Motor neuron (in vitro differentiated cells): ENCODE measurements around the gene APCDD1. TPM values are rescaled to one million over a fixed set of nuclear protein-coding genes. Genes with fewer than 3 reads are reported as not detected.

Experiments used
- ATAC-seq, 8 experiments: fragments of 200-7000 bp; cut with Tn5 transposase; replicated peaks in 6 of 8; 2 replicates each; pipeline ENCODE4 v1.8.0; 2021; ENCODE audit warnings: mild to moderate bottlenecking in 8 of 8, moderate library complexity in 8 of 8
- H3K27ac ChIP-seq, 2 donors: fragments of 250-450 bp; sonication (Bioruptor Pico); 2 replicates each; pipeline ENCODE4 v1.9.0; 2021; ENCODE audit warnings: antibody characterized with exemption in 2 of 2, mild to moderate bottlenecking in 2 of 2, moderate library complexity in 1 of 2
- H3K4me1 ChIP-seq, 2 donors: fragments of 250-450 bp; sonication (Bioruptor Pico); replicated peaks in 1 of 2; 2 replicates each; pipeline ENCODE4 v1.6.1; 2021; ENCODE audit warnings: antibody characterized with exemption in 2 of 2, mild to moderate bottlenecking in 2 of 2, moderate library complexity in 1 of 2
- H3K4me3 ChIP-seq, 5 donors: fragments of 250-450 bp; sonication (Bioruptor Pico); 2 replicates each; pipeline ENCODE4 v1.9.0; 2021; ENCODE audit warnings: antibody characterized with exemption in 5 of 5, mild to moderate bottlenecking in 5 of 5, moderate library complexity in 4 of 5
- WGBS, 10 experiments: fragments of 450-650 bp; shearing (Covaris generic); methylation state at CpG; one replicate each; pipeline ENCODE4 v1.0.0; 2022; 5-methylcytosine and 5-hydroxymethylcytosine counted together
- in situ Hi-C, 9 experiments: fragments of 400-800 bp; cut with MboI; loops; one replicate each; pipeline ENCODE4 v1.15.0; 2021; ENCODE audit warnings: low sequenced_read_pairs in 9 of 9, low pct_unique_long_range_greater_than_20kb in 2 of 9; ENCODE audit not compliant: unreplicated experiment in 9 of 9
- total RNA-seq, 8 experiments: library from RNA; unstranded; fragments of 300-600 nt; gene quantifications; 2 replicates each; pipeline versions ENCODE4 v1.2.3 to v1.2.4, GENCODE V29; 2022

APCDD1 gene
- total RNA-seq, 8 experiments from 2014 or later = 5.5 to 304 (median 25.6) TPM

DNA sequence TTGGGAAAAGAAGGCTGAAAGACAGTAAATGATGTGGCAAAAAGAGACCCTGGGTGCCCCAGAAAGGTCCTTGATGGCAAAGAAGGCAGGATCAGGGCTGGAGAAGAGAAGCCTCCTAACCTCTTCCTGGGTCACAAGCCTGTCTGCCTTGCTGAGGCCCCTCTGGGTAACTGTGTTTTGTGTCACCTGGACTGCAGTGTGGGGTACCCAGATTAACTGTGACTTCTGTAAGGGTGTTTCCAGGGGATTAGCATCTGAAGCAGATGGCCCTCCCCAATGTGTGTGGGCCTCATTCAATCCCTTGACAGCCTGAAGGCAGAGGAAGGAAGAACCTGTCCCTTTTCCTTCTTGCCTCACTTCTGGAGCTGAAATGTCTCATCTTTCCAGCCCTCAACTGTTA, 35.6 kb upstream of the APCDD1 start:
- Histone ChIP-seq H3K27ac (no peak overlapping the region), H3K4me1 (peaks cover 0 to 21% of the 10 kb centered on the region in 2 donors), H3K4me3 (no peak overlapping the region)
- in situ Hi-C loops = no loop called here
- no peak for ATAC-seq

DNA sequence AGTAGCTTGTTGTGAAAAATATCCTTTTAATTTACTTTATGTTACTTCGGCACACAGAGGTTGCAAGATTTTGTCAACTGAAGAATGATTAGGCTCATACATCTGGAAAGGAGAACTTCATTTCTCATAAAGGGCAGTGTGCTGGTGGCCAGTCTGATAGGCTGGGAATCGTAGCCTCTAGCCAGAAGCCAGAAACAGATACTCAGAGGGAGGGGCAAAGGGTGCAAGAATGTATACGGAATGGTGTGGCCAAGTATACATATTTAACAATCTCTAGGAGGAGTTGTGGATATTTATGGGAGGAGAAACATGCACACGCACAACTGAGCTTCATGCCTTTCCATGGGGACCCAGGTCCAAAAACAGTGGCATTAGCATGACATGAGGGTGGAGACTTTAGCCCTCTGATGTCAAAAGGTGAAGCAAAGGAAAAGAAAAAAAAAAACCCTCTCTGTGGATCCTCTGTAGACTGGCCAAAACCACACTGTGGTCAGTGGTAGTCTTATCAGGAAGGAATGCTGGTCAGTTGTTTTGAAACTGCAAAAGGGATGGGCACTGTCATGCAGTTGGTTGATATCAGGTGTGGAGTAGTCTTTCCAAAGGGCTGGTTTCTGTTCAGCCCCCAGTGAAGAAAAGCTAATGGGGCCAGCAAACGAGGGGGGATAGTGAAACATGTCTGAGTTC, 34.9 kb upstream of the APCDD1 start:
- in situ Hi-C loops = no loop called here
- Histone ChIP-seq H3K4me1 (peaks cover 0 to 21% of the 10 kb centered on the region in 2 donors), H3K4me3 (no peak overlapping the region), H3K27ac (no peak overlapping the region)
- 14 to 100% (median 70%) methylated on average over 1 to 5 of the region's 5 CpGs; no CpG with 5 or more reads in 1 of the 10 experiments for WGBS, 10 experiments
- ATAC-seq = peak in 2 of 8 experiments; percentile 38 to 44

DNA sequence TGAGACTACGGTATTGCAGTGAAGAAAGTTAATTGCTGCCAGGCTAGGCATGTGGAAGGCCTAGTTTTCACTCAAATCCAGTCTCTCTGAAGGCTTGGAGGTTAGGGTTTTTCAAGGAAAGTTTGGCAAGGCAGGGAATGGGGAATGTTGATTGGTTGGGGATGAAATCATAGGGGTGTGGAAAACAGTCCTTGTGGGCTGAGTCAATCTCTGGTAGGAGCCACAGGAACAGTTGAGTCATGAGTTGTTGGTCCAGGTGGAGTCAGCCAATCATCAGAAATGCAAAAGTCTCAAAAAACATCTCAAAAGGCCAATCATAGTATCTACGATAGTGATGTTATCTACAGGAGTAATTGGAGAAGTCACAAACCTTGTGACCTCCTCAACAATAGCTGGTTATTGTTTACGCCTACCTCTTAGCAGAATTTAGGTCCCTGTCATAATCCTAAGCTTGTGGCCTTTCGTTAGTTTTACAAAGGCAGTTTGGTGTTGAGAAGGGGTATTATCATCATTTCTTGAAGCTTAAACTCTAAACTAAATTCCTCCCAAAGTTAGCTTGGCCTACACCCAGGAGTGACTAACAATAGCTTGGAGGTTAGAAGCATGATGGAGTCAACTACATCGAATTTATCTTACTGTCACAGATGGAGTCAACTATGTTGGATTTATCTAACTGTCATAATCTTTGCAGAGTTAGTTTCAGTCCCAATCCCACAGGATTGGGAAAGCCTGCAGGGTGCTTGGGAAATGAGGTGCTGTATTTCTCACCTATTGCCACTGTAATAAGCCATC, 33.7 kb upstream of the APCDD1 start:
- Histone ChIP-seq H3K4me3 (no peak overlapping the region), H3K4me1 (peaks cover 0 to 12% of the 10 kb centered on the region in 2 donors), H3K27ac (no peak overlapping the region)
- ATAC-seq = peak in 2 of 8 experiments; percentile 15 to 24
- WGBS, 10 experiments = 61 to 93% (median 80%) methylated on average over 1 to 5 of the region's 5 CpGs; no CpG with 5 or more reads in 1 of the 10 experiments
- in situ Hi-C loops = no loop called here

DNA sequence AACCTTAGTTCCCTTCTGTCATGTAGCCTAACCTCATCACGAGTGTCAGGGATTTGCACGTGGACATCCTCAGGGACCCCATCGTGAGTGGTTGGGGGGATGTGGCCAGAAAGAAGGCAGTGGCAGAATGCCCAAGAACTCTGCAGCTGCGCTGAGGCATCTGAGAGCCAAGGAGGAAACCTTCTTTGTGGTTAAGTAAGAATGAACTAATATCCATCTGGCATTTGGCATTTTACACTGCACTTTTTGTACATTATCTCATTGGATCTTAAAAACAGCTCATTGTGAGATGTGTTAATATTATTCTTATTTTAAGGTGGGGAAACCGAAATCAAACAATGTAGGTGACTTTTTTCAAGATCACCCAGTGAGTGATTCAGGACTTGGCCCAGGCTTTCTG, 32.6 kb upstream of the APCDD1 start:
- 10 to 100% (median 82%) methylated on average over 1 to 4 of the region's 5 CpGs for WGBS, 10 experiments
- Histone ChIP-seq H3K4me3 (no peak overlapping the region), H3K4me1 (peaks cover 0 to under 1% of the 10 kb centered on the region in 2 donors), H3K27ac (no peak overlapping the region)
- ATAC-seq = no peak
- in situ Hi-C loops = no loop called here

DNA sequence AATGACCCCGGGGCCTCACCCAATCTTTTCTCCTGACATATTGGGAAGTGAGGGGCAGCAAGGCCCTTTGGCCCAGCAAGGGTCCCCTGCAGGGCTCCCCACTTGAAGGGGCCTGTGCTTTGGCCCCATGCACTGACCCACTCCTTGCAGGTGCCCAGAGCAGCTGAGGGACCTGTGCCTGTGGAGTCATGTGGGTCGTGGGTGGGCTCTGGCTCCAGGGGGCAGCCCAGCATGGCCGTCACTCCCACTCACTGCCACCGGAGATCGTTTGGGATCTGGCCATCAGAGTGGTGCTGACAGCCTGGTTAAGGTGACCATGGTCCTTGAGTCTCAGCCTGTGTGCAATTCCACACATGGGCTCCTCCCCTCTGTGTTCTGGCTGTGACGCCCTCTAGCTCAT, 31.7 kb upstream of the APCDD1 start:
- in situ Hi-C loops = no loop called here
- Histone ChIP-seq H3K27ac (no peak overlapping the region), H3K4me3 (no peak overlapping the region), H3K4me1 (no peaks in the 10 kb centered on the region)
- WGBS, 10 experiments = 50 to 100% (median 81%) methylated on average over 2 to 3 of the region's 6 CpGs; no CpG with 5 or more reads in 7 of the 10 experiments
- no peak for ATAC-seq

DNA sequence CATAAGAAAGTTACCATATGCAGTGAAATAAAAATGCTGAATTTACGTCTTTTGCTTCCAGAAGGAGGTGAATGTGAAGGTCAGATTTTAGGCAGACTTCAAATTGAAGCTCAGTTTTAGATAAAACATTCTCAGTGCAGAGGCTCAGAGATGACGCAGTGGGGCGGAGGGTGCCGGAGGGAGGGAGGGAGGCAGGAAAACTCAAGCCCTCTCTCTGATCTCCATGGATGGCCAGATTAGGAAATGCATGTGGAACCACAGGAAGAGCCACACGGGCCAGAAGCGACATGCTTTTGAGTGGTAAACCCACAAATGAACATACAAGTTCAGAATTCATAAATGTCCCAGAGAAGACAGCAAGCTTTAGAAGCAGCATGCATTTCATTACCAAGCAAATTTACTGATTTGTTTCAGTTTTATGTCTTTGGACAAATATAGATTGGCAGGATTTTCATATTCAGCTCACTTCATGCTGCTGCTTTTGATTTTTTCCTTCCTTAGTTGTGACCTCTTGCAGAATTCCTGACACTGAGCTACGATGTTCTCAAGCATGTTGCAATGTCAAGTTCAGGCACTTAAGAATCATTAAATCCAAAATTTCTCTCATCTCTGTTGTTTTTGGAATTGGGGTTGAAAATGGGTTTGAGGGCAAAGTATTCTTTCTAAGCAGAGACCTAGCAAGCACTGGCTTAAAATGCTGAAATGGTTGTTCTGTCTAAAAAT, 29.7 kb upstream of the APCDD1 start:
- peak in 3 of 8 experiments; percentile 53 to 90 (median 66) for ATAC-seq
- WGBS, 10 experiments = 10 to 96% (median 84%) methylated on average over 1 to 7 of the region's 7 CpGs
- Histone ChIP-seq H3K27ac (no peak overlapping the region), H3K4me3 (no peak overlapping the region), H3K4me1 (no peaks in the 10 kb centered on the region)
- in situ Hi-C loops = no loop called here

DNA sequence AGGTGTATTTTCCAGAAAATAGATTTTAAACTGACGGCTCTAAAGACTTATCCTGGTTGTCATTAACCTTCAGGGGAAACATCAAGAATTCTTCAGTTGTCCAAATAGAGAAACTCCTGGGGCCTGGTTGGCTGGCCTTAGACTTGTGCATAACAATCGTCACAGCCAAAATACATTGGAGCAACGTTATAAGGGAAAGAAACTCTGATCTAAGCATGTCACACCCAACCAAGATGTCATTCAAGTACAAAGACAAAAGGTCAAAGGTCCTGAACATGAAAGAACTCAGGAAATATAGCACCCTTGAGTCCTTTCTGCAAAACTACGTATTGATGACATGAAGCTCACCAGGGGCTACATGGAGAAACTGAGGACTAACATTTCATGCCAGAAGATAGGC, 23.8 kb upstream of the APCDD1 start:
- Histone ChIP-seq H3K4me1 (no peaks in the 10 kb centered on the region), H3K4me3 (no peak overlapping the region), H3K27ac (no peak overlapping the region)
- no peak for ATAC-seq
- in situ Hi-C loops = no loop called here
- WGBS, 10 experiments = 25 to 94% (median 50%) methylated on average over 1 to 4 of the region's 4 CpGs

DNA sequence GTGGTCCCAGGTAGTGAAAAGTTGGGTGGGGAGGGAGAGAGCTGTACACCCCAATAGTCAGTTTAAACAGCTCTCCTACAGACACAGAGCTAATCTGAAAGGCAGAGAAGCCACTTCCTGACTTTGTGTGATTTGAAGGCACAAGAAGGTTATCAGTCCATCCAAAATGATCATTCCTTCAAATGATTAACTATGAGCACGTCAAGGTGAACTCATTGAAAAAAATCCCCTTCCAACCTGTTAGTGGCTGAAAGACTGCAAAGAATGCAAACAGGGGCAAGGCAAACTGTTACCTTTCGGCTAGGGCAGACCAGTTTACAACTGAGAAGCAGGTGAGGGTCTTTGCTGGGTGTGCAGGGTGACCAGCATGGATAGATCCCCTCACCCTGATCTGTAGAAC, 22.8 kb upstream of the APCDD1 start:
- no peak for ATAC-seq
- no peaks in the 10 kb centered on the region for H3K4me1 ChIP-seq
- no peak overlapping the region for H3K4me3 ChIP-seq
- 13 to 100% (median 85%) methylated on average over 1 to 2 of the region's 2 CpGs; no CpG with 5 or more reads in 2 of the 10 experiments for WGBS, 10 experiments
- H3K27ac ChIP-seq = no peak overlapping the region
- in situ Hi-C loops = no loop called here

DNA sequence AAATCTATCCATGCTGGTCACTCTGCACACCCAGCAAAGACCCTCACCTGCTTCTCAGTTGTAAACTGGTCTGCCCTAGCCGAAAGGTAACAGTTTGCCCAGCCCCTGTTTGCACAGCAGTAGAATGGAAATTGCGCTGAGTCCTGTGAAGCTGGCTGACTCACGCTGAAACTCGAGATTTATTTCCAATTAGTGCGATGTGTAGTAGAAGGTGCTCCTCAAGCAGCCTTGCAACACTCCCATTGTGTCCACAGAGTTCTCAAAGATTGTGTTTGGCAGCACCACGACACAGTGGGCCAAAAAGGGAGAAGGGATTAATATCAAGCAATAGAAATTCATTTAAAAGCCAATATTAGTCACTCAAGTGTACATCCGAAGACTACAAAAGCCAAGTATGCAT, 21.7 kb upstream of the APCDD1 start:
- H3K27ac ChIP-seq = no peak overlapping the region
- in situ Hi-C loops = no loop called here
- H3K4me3 ChIP-seq = no peak overlapping the region
- H3K4me1 ChIP-seq = no peaks in the 10 kb centered on the region
- WGBS, 10 experiments = 64 to 100% (median 81%) methylated on average over 2 to 7 of the region's 7 CpGs; no CpG with 5 or more reads in 1 of the 10 experiments
- peak in 3 of 8 experiments; percentile 24 to 55 (median 33) for ATAC-seq

DNA sequence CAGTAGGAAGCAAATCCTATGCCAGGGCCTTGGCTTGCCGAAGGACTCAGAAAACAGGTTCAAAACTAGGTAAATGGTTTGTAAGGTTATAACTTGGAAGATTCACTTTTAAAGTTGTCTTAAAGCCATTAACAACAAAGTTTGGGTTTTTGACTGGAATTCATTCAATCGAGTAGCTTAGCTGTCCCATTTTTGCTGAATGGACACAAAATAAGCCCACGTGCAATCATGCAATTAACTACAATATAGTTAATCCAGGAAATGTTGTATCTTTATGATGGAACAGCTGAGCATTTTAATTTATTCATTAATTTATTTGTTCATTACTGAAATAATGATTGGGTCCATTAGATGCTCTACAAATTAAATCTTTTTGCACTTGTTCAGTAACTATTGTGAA, 18.3 kb upstream of the APCDD1 start:
- Histone ChIP-seq H3K27ac (no peak overlapping the region), H3K4me3 (no peak overlapping the region), H3K4me1 (peaks cover 8 to 12% of the 10 kb centered on the region in 2 donors)
- ATAC-seq = no peak
- 17 to 100% (median 88%) methylated on average over 1 to 3 of the region's 3 CpGs; no CpG with 5 or more reads in 2 of the 10 experiments for WGBS, 10 experiments
- in situ Hi-C loops = no loop called here

DNA sequence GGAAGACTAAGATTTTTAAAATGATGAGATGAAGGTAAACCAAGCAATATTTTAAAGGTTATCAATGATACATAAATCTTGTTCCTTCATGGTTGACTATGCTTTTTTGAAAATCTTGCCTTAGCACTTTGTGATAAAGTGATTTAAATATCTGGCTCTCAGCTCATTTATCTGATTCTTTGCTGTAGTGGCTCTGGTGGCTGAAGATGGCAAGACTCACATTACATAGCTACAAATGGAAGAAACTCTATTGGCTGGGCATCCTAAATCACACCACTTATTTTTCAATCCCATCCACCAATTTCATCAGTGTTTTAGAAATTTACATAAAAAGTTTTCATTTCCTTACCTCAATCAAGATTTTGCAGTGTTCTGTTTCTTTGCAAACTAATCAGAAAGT, 16.6 kb upstream of the APCDD1 start:
- peaks cover 9 to 19% of the 10 kb centered on the region in 2 donors for H3K4me1 ChIP-seq
- H3K27ac ChIP-seq = no peak overlapping the region
- no peak overlapping the region for H3K4me3 ChIP-seq
- in situ Hi-C loops = no loop called here
- no peak for ATAC-seq

DNA sequence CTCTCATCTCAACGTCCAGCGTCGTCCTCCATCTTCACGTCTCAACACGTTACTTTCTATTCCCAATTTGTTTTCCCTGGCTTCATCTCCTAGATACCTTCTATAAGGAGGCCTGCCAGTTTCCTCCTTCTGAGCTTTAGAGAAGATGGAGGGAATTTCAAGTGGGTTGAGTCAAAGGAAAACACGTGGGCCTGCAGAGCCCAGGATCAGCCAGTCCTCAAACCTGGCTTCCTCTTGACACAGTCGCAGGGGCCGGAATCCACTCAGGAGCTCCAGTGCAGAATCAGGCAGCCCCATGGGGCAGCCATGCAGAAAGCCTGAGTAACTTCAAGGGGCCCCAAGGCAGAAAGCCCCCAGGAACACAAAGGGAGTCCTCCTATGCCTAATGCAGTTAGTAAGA, 14.5 kb upstream of the APCDD1 start:
- Histone ChIP-seq H3K4me3 (no peak overlapping the region), H3K4me1 (peaks cover 9 to 24% of the 10 kb centered on the region in 2 donors), H3K27ac (peak overlapping the region in 1 of 2 donors; percentile 38)
- 92 to 100% methylated on average over 2 of the region's 8 CpGs; no CpG with 5 or more reads in 8 of the 10 experiments for WGBS, 10 experiments
- no peak for ATAC-seq
- in situ Hi-C loops = no loop called here

DNA sequence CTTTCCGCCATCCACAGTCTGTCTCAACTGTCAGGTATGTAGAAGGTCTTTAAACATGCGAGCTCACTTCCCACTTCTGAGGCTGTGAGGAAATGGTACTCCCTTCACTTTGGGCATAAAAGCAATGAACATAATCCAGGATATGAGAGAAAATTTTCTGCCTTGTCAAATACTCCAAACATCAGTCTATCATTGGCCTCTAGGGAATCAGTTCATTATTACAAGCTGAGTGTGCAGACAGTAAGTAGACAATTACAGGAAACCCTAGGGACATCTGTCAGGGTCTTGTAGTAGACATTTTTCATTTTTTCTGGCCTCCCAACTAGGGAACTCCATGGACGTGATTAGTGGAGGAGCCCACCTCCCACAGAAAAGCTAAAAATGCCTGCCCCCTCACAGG, 13.6 kb upstream of the APCDD1 start:
- peaks cover 9 to 24% of the 10 kb centered on the region in 2 donors for H3K4me1 ChIP-seq
- peak in 4 of 8 experiments; percentile 27 to 82 (median 81) for ATAC-seq
- no peak overlapping the region for H3K4me3 ChIP-seq
- H3K27ac ChIP-seq = no peak overlapping the region
- 74 to 100% (median 100%) methylated on average over 1 to 3 of the region's 3 CpGs; no CpG with 5 or more reads in 4 of the 10 experiments for WGBS, 10 experiments
- in situ Hi-C loops = no loop called here
